HG02678 (cell line): ENCODE measurements around the gene DYNC2H1.
A peak's percentile ranks its signal among the peaks of the same experiment; 100 is the strongest.

Source experiments
- ATAC-seq: cut with Tn5 transposase; IDR thresholded peaks from one replicate; pipeline ENCODE4 v1.9.1; 2021; ENCODE audit warnings: mild to moderate bottlenecking, moderate library complexity; ENCODE audit not compliant: unreplicated experiment

DYNC2H1 gene, protein sequence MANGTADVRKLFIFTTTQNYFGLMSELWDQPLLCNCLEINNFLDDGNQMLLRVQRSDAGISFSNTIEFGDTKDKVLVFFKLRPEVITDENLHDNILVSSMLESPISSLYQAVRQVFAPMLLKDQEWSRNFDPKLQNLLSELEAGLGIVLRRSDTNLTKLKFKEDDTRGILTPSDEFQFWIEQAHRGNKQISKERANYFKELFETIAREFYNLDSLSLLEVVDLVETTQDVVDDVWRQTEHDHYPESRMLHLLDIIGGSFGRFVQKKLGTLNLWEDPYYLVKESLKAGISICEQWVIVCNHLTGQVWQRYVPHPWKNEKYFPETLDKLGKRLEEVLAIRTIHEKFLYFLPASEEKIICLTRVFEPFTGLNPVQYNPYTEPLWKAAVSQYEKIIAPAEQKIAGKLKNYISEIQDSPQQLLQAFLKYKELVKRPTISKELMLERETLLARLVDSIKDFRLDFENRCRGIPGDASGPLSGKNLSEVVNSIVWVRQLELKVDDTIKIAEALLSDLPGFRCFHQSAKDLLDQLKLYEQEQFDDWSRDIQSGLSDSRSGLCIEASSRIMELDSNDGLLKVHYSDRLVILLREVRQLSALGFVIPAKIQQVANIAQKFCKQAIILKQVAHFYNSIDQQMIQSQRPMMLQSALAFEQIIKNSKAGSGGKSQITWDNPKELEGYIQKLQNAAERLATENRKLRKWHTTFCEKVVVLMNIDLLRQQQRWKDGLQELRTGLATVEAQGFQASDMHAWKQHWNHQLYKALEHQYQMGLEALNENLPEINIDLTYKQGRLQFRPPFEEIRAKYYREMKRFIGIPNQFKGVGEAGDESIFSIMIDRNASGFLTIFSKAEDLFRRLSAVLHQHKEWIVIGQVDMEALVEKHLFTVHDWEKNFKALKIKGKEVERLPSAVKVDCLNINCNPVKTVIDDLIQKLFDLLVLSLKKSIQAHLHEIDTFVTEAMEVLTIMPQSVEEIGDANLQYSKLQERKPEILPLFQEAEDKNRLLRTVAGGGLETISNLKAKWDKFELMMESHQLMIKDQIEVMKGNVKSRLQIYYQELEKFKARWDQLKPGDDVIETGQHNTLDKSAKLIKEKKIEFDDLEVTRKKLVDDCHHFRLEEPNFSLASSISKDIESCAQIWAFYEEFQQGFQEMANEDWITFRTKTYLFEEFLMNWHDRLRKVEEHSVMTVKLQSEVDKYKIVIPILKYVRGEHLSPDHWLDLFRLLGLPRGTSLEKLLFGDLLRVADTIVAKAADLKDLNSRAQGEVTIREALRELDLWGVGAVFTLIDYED (N-terminal part only)

DNA sequence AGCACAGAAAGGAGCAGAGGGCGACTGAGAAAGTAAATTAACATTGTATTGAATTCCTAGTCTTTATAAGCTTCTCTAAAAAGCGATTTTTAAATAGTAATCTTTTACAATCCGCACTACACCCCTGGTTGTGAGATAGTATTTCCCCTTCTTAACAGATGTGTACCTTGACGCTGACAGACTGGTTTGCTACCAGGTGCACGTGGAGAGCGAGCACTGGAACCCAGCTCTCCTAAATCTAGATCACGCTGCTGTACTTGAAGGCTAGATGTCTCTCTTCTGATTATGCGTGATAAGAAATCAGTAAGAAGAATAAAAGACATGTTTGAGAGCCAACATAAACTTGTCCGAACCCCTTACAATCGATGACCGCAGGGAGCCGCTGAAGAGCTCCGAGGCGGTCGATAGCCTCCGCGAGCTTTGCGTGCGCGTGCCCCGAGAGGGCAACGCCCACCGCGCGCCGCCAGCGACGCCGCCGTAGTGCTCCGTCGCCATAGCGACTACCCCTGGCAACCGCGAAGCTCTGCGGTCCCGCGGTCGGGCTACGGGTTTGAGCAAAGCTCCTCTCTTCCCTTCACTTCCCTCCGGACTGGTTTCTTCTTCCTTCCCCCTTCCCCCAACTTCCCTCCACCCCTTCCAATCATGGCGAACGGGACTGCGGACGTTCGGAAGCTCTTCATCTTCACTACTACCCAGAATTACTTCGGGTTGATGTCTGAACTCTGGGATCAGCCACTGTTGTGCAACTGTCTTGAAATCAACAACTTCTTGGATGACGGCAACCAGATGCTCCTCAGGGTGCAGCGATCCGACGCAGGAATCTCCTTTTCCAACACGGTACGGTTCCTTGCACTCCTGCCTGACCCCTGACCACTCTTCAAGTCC lies at the start of gene DYNC2H1:
Gene DYNC2H1, plus strand, starts transcription at position 494 of the 885 bp plus-strand sequence. Its CDS starts 149 bp downstream, at position 643.
- ATAC-seq, result peak; percentile 100

DNA sequence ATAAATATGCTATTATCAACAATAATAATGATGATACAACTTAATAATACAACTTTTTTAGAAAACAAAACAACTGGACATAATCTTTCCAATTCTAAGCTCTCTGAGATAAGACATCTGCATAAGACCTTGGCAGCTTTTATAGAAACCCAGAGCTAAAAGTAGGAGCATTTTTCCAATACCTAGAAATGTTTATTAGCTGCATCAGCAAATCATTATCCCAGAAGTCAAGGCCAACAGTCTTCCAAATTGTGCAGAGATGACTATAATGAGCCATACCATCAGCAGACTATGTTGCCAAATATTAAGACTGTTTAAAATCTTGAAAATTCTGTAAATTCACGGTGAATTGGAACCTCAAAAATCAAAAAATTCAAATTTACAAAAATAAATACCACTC lies 47.6 kb upstream of the DYNC2H1 start:
- no peak for ATAC-seq

DNA sequence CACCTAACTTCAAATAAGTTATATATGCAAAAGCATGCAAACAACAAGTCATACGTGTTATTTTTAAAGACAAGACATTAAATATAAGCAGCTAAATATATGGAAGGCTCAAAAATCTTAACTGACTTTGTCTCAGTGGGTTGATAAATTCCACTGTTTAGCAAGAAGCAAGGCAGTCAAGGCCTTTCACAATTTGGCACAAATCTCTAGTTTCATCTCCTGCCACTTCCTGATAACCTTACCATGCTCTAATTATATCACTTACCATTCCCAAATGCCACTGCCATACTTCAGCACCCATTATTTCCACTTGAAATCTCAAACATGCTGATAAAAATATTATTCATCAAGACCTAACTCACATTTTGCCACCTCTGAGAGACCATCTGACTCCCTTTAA lies 42.1 kb upstream of the DYNC2H1 start:
- ATAC-seq, result no peak

DNA sequence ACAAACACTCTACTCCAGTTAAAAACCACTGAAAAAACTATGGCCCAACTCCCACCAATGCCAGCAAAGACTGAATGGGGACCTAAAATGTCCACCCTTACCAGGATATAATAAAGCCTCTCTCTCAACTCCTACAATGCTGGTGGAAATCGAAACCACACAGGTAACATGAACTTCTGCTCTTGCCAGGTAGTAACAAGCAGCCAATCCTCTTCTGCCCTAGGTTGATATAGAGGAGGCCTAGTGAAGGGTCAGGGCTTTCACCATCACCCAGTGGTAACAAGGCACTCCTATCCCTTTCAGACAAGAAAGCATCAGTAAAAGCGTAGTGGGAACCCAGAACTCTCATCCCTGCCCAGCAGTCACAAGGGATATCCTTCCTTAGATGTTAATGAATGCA lies 39.9 kb upstream of the DYNC2H1 start:
- no peak for ATAC-seq

DNA sequence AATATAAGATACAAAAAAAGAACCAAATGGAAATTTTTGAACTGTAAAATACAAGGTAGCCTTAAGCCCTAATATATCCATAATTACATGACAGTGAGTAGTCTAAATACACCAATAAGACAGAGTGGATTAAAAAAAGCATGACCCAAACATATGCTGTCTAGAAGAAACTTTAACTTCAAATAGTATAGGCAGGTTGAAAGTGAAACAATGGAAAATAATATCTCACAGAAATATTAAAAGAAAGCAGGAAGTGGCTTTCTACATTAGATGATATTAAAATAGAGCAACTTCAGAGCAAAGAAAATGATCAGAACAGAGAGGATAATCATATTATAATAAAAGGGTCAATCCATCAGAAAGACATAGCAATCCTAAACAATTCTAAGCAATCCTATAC lies 39.1 kb upstream of the DYNC2H1 start:
- ATAC-seq, result no peak

DNA sequence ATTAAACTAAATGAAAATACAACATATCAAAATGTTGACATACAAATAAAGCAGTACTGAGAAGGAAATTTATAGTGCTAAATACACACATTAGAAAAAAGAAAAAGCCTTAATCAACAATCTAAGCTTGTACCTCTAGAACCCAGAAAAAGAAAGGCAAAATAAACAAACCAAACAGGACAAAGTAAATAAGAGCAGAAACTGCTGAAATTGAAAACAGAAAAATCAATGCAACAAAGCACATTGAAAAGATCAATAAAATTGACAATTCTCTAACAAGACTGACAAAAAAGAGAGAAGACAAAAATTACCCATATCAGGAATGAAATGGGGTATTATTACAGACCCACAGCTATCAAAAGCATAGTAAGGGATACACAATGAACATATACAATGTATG lies 38.2 kb upstream of the DYNC2H1 start:
- ATAC-seq, result no peak

DNA sequence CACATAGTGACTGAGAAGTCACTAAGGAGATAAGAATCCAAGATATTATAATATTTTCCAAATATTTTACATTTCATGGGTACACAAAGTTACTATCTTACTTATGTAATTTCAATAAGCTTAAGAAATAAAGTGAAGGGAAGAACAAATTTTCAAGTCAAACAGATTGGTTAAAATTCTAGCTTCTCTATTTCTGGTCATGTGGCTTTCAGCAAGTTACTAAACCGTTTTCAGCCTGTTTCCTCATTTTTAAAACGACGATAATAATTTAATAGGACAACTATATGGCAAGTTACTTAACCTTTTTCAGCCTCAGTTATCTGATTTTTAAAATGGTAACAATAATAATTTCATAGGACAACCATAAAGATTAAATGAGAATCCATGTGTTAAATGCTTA lies 32.9 kb upstream of the DYNC2H1 start:
- no peak for ATAC-seq

DNA sequence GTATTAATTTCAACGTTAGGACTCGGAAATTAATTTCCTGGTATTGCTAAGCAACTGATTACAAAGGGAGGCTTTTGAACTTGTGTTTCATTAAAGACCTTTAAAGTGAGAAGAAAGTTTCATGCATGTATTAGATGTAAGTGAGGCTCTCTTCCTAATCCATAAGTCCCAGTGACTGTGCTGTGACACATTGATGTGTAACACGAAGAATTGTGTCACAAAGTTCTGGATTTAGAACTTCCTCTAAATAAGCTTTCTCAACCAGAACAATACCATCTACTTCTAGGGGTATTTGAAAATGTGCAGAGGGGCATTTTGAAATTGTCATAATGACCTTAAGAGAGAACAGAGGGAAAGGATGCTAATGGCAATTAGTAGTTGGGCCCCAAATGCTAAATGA lies 31.7 kb upstream of the DYNC2H1 start:
- no peak for ATAC-seq

DNA sequence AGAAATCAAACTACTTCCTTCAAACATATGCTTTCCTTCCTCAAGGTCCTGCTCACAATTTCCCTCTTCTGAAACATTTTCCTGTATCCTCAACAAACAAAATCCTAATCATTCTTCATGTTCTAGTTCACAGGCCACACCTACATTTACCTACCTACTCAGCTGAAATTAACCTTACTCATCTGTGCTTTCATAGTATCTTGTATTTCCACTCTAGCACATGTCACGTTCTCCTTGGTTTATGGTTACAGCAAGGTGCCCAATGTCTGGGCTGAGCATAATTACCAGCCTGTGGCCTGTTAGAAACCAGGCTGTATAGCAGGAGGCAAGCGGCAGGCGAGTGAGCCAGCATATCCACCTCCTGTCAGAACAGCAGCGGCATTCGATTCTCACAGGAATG lies 30.5 kb upstream of the DYNC2H1 start:
- no peak for ATAC-seq

DNA sequence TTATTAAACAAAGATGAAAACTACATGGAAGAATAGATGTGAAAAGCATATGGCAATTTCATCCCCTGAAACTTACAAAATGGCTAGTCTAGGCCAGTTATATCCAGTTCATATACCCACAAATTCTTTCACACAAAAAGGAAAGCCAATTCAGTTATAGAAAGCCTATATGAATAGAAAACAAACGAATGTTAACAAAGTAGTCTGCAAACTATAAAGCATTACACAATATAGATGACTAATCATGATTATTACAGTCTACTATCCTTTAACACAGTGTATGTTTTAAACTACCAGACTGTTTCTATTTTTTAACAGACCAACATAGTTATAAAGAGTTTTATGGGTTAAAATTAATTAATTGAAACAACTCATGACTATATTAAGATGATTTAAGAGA lies 29.4 kb upstream of the DYNC2H1 start:
- ATAC-seq, result no peak

DNA sequence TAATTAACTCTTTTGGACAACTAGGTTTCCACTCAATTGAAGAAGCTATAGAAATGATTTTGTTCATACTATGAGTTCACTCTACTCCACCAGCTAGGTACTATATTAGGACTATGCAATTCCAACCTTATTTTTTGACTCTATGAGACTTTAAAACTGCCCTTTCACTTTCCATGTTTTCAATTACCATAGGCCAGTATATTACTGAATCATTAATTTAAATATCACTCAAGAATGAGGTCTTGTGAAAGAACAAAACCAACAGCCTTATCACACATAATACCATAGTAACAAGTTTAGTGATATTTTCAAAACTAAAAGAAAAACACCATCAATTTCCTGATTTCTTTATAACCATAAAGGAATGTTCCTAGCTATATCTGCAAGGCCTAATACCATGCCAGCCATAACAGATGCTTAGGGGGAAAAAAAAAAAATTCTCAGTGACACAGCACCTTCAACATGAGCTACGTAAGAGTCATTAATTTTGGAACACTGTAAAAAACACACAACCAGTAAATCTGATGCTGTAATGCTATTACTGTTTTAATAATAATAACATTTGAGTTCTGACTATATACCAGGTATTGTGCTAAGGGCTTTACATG lies 23.4 kb upstream of the DYNC2H1 start:
- ATAC-seq, result no peak

DNA sequence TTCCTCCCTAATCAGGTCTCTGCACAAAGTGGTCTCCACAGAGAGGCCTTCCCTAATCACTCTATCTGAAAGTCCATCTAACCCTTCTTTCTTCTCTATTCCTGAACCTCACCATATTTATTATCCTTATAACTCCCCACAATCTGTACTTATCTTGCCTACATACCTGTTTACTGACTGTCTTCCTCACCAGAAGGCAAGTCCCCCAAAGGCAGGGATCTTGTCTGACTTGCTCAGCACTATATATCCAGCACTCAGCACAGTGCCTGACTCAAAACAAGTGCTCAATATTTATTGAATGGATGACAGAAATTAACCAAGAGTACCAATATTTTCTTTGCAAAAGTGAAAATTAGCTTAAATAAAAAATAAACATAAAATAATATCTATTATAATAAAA lies 22.8 kb upstream of the DYNC2H1 start:
- ATAC-seq, result no peak

DNA sequence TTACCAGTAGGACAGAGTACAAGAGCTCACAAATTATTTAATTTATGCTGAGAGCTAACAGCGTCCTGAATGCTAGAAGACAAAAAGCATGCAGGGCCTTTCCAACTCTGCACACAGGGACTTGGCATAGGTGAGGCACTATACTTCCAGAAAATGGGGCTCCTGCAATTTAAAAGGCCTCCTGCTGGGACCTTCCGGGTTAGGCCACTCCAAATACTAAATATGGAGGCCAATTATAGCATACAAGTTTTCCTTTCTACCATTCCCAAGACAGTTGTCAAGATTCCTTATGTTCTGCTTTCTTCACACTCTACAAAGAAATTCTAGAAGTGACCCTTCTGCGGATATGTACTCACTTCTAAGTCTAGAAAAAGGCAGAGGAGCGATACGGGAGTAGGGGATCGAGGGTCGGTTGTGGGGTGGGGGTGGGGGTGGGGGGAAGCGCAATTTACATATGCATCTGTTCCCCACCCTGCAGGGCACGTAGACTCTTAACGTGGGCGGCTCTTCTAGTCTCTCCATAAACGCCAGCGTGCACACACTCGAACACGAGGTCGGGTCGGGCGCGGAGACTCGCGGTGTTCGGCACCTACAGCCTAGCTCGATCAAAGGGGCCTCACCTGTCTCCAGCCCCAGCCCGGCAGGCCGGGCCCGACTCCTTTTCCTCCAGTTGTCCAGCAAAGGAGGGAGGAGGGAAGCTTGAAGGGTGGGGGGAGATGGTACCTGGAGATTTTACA lies 18.0 kb upstream of the DYNC2H1 start:
- ATAC-seq, result peak; percentile 36

DNA sequence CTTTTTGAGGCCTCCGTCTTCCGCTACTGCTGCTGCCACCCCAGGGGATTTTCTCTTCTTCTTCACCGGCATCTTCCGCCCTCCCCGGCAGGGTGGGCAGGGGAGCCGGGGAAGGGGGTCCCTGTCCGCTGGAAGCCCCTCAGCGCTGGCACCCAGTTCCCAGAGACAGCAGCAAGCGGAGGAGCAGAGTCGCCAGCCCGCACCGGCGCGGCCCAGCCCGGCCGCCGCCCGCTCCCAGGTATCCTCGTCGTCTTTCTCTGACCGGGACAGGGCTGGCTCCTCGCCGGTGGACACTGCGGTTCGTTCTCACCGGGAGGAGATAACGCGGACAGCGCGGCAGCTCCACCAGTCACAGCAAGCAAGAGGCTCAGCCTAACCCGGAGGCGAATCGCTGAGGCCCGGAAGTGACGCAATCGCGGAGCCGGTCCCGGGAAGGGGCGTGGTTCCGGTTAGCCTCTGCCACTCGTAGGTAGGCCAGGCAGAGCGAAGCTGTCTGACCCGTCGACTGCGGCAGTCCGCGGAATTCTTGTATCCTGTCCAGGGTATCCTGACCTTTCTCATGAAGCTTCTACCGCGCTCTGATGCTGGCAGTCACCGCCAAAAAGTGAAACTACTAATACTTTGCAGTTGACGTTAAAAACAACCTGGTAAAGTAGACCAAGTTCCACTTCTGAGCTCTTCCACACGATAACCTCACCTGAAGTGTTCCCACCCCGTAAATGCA lies 17.3 kb upstream of the DYNC2H1 start, which contains the start of gene DCUN1D5:
Gene DCUN1D5, minus strand, starts transcription at position 360 of the 724 bp plus-strand sequence. Its CDS starts 288 bp downstream, at position 72.
- ATAC-seq, result peak; percentile 100

DNA sequence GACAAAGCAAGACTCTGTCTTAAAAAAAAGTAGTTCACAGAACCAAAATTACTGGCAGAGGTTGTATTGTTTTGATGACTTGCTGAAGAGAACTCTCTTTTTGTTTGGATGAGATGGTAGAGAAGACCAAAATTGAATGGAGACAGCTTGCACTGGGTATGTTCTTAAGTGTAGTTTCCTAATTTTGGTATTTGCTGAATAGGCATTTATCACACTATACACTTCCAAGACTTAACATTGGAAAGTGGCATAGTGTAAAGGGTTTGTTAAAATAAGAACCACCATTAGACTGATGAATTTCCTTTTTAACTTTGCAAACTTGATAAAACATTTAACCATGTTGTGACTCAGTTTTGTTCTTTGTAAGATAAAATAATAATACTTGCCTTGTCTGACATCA lies 11.9 kb upstream of the DYNC2H1 start:
- no peak for ATAC-seq

DNA sequence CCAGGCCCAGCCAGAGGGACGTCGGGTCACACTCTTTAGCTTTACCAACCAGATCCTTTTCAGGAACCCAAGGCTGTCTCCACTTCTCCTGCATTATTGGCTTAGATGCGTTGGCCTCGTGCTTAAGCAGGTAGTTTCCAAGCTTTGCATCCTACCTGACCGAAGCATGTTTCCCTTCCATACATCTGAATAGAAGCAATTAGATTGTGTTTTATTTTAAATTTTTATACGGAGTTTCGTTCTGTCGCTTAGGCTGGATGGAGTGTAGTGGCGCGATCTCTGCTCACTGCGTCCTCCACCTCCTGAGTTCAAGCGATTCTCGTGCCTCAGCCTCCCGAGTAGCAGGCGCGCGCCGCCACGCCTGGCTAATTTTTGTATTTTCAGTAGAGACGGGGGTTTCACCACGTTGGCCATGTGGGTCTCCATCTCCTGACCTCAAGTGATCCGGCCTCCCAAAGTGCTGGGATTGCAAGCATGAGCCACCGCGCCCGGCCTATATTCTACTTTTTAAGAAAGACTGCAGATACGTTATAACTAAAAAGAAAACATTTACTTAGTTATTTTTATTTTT lies 677 bp downstream of the DYNC2H1 start:
- no peak for ATAC-seq

DNA sequence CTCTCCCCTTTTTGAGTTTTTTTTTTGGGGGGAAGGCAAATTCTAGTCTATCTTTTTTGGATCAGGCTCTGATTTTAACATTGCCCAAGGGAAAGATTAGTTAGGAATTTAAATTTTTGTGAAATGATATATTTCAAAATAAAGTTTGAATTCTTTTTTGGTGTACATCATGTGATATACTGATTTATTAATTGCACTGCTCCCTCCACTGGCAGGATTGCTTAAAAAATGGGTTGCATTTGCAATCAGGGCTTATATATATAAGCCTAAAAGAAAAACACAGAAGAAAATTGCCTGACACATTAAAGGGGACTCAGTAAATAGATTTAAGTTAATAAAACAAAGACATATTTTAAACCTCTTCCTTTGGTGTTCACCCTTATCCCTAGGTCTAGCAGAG lies 1.2 kb downstream of the DYNC2H1 start:
- ATAC-seq, result no peak

DNA sequence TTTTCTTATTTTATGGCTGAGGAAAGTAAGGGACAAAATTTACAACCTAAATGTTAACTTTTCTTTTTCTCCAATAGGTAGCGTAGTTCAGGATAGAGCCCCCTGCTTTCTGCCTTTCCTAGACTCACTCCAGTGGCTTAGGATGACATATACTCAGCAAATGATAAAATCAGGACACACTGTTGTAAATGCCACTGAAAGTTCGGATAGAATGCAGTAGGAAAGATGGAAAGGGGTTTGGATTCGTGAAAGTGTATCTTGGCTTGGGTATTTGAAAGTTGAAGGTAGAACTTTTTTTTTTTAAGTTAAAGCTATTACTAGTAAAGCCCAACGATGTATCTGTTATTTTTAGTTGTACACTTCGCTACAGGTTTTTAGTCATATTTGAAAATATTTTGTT lies 2.2 kb downstream of the DYNC2H1 start:
- ATAC-seq, result no peak
